Esophagus squamous epithelium (tissue), 5 donors: ENCODE measurements around the gene SF1. TPM values are rescaled to one million over a fixed set of nuclear protein-coding genes. Genes with fewer than 3 reads are reported as not detected.
"Not testable (repeated sequence)": the region's sequence is repeated elsewhere in the genome, so short reads cannot be mapped to it uniquely, and the experiment has no call there.

Experiments used
- DNase-seq: peaks from one replicate; lab custom pipeline; 2025; lab: John Stamatoyannopoulos, UW
- H3K27ac ChIP-seq, 4 donors: fragments of 200-600 bp; sonication (generic); one replicate each; pipeline ENCODE4 v1.5.1; 2016 to 2019; ENCODE audit warnings: mild to moderate bottlenecking in 1 of 4
- H3K27me3 ChIP-seq, 4 donors: fragments of 200-600 bp; sonication (generic); 1 replicate in 3 of 4; 2 replicates in 1 of 4; pipeline versions ENCODE4 v1.5.1 to v1.6.0; 2017 to 2021; ENCODE audit warnings: antibody characterized with exemption in 1 of 4
- H3K36me3 ChIP-seq, 3 donors: fragments of 200-600 bp; sonication (generic); one replicate each; pipeline ENCODE4 v1.5.1; 2016 to 2019
- H3K4me1 ChIP-seq, 3 donors: fragments of 200-600 bp; sonication (generic); one replicate each; pipeline ENCODE4 v1.5.1; 2017 to 2019
- H3K4me3 ChIP-seq, 4 donors: fragments of 200-600 bp; sonication (generic); 1 replicate in 3 of 4; 2 replicates in 1 of 4; pipeline ENCODE4 v1.5.1; 2016 to 2019; ENCODE audit warnings: mild to moderate bottlenecking in 2 of 4, moderate library complexity in 1 of 4
- H3K9me3 ChIP-seq, 3 donors: fragments of 200-600 bp; sonication (generic); one replicate each; pipeline ENCODE4 v1.5.1; 2016 to 2019
- POLR2A ChIP-seq, 4 donors: fragments of 450-650 bp; IDR thresholded peaks; one replicate each; pipeline ENCODE4 v1.6.1; 2017; ENCODE audit warnings: antibody characterized with exemption in 4 of 4, mild to moderate bottlenecking in 4 of 4, moderate library complexity in 3 of 4
- WGBS, 2 donors: methylation state at CpG; one replicate each; pipeline ENCODE4 v1.1.5; 2018; 5-methylcytosine and 5-hydroxymethylcytosine counted together
- intact Hi-C: fragments of 100-400 bp; cut with DNase I; formaldehyde crosslinking; loops from one replicate; pipeline ENCODE4 v1.15.0; 2022
- total RNA-seq, 4 donors: library from RNA; depleted of rRNA; stranded (reverse); fragments of >200 nt; gene quantifications; one replicate each; pipeline ENCODE4 v1.1.0, GENCODE V29; 2016
- TF ChIP-seq, protein P1 (sequence below), 6 experiments: fragments of 450-650 bp in 4 of 6; fragments of 200-600 bp in 2 of 6; sonication (generic) in 2 of 6; IDR thresholded peaks; one replicate each; pipeline ENCODE4 v1.5.1; 2016 to 2019; ENCODE audit warnings: antibody characterized with exemption in 6 of 6, mild to moderate bottlenecking in 4 of 6, moderate library complexity in 4 of 6
- donor health status: DM: yes; HTN: yes; CAD: no.

SF1 gene
- total RNA-seq, 4 donors from 2014 or later = 136 to 292 (median 223) TPM

DNA sequence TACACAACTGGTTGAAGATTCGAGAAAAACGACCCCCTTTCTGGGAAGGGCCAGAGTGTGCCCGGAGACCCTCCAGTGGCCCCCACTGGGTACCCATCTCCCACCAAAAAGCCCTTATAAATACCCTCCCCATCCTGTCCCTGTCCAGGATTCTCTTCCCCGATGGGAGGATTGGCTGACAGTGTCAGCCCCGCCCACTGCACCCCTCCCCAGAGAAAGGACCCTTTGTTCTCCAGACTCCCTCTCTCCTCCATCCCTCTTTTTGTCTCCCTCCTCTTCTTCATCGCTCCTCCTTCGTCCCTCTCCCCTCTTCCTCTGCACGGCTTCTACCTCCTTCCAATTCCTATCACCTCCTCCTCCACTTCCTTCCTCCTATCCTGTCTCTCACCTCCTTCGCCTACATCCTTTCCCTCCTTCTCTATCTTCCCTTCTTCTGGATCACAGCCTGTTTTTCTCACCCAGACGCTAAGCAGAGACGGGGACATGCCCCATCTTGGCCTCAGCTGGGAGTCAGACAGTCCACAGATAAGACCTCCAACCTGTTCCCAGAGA is 45.3 kb upstream of the SF1 start:
- Histone ChIP-seq H3K4me1 (no peaks in the 10 kb centered on the region), H3K27me3 (no peaks in the 10 kb centered on the region), H3K9me3 (no peaks in the 10 kb centered on the region), H3K36me3 (peaks cover 0 to 55% (median 3%) of the 10 kb centered on the region in 3 donors), H3K4me3 (no peak overlapping the region), H3K27ac (no peak overlapping the region)
- intact Hi-C loops = no loop called here
- TF ChIP-seq, protein P1, sequence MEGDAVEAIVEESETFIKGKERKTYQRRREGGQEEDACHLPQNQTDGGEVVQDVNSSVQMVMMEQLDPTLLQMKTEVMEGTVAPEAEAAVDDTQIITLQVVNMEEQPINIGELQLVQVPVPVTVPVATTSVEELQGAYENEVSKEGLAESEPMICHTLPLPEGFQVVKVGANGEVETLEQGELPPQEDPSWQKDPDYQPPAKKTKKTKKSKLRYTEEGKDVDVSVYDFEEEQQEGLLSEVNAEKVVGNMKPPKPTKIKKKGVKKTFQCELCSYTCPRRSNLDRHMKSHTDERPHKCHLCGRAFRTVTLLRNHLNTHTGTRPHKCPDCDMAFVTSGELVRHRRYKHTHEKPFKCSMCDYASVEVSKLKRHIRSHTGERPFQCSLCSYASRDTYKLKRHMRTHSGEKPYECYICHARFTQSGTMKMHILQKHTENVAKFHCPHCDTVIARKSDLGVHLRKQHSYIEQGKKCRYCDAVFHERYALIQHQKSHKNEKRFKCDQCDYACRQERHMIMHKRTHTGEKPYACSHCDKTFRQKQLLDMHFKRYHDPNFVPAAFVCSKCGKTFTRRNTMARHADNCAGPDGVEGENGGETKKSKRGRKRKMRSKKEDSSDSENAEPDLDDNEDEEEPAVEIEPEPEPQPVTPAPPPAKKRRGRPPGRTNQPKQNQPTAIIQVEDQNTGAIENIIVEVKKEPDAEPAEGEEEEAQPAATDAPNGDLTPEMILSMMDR (IDR thresholded peaks at IDR 0.05) = no peak
- TF ChIP-seq POLR2A (IDR thresholded peaks at IDR 0.05) = no peak
- no peak for DNase-seq
- 77% methylated on average over 9 to 11 of the region's 11 CpGs for WGBS, 2 donors

DNA sequence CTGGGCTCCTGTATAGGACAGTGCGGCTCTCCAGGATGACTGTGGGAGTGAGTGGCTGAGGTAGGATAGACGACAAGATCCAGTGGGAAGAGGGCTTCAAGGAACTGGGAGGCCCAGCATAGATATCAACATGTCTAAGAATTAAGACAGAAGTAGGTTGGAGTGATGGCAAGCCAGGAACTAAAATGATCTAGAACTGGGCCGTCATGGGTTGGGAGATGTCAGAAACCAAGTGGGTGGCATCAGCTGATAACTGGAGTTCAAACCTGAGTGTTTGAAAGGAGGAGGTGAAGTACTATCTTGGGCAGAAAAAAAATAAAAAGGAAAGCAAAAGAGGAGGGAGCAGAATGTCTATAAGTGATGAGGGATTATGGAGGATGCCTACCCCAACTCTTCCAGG is 39.1 kb upstream of the SF1 start:
- TF ChIP-seq, protein P1 (IDR thresholded peaks at IDR 0.05) = no peak
- no peak for TF ChIP-seq POLR2A (IDR thresholded peaks at IDR 0.05)
- DNase-seq = no peak
- WGBS, 2 donors = 74 to 76% methylated on average over 3 of the region's 3 CpGs
- Histone ChIP-seq H3K36me3 (no peaks in the 10 kb centered on the region), H3K27me3 (no peaks in the 10 kb centered on the region), H3K27ac (no peak overlapping the region), H3K4me3 (no peak overlapping the region), H3K9me3 (no peaks in the 10 kb centered on the region), H3K4me1 (no peaks in the 10 kb centered on the region)
- intact Hi-C loops = no loop called here

DNA sequence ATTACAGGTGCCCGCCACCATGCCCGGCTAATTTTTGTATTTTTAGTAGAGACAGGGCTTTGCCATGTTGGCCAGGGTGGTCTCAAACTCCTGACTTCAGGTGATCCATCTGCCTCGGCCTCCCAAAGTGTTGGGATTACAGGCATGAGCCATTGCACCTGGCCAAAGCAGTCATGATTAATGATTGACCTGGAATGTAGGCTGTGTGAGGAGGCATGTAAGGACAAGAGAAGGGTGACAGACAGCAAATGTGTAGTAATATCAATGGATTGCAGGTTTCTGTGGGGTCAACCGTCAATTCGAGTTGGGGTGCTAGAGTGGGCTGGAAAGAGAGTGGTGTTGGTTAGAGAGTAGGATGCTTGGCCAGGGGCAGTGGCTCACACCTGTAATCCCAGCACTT is 37.1 kb upstream of the SF1 start:
- H3K27ac ChIP-seq, intact Hi-C loops, DNase-seq, H3K27me3 ChIP-seq, H3K4me1 ChIP-seq, H3K9me3 ChIP-seq, H3K4me3 ChIP-seq, H3K36me3 ChIP-seq: not testable (repeated sequence)
- 75 to 90% methylated on average over 2 to 5 of the region's 5 CpGs for WGBS, 2 donors

DNA sequence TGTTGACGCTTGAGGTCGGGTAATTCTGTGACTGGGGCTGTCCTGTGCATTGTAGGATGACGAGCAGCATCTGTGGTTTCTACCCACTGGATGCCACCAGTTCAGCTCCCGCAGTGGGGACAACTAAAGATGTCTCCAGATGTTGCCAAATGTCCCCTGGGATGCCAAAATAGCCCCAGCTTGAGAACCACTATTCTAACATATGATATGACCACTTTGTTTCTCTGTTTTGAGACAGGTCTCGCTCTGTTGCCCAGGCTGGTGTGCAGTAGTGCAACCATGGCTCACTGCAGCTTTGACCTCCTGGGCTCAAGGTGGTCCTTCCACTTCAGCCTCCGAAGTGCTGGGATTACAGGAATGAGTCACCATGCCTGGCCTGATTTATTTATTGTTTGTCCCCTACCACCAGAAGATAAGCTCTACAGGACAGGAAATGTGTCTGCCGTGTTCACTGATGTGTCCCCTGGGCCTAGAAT is 36.4 kb upstream of the SF1 start:
- TF ChIP-seq, protein P1 (IDR thresholded peaks at IDR 0.05) = no peak
- no peak for TF ChIP-seq POLR2A (IDR thresholded peaks at IDR 0.05)
- Histone ChIP-seq H3K4me1 (peaks cover 0 to 9% (median 3%) of the 10 kb centered on the region in 3 donors), H3K36me3 (no peaks in the 10 kb centered on the region), H3K27ac (no peak overlapping the region), H3K27me3 (no peaks in the 10 kb centered on the region), H3K9me3 (no peaks in the 10 kb centered on the region), H3K4me3 (no peak overlapping the region)
- intact Hi-C loops = no loop called here
- no peak for DNase-seq
- WGBS, 2 donors = 72% methylated on average over 5 to 7 of the region's 7 CpGs

DNA sequence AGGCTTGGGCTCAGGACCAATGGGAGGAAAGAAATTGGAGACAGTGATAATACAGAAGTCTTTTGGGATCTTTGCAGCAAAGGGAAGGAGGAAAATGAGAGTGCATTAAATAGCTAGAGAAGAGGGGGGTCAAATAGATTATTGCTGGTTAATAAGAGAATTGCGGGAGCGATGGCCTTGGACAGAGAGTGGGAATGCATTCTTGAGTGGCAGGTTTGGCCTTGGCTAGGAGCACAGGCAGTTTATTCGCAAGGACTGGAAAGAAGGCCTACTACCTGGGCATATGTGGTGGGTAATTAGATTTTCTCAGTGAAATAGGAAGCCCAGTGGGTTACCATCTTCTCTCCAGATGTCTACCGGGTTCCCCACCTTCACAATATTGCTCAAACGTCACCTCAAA is 35.5 kb upstream of the SF1 start:
- no peak overlapping the region for H3K4me3 ChIP-seq
- TF ChIP-seq POLR2A (IDR thresholded peaks at IDR 0.05) = no peak
- TF ChIP-seq, protein P1 (IDR thresholded peaks at IDR 0.05) = no peak
- no peaks in the 10 kb centered on the region for H3K36me3 ChIP-seq
- 84 to 85% methylated on average over 5 of the region's 5 CpGs for WGBS, 2 donors
- DNase-seq = no peak
- peaks cover 6 to 18% (median 8%) of the 10 kb centered on the region in 3 donors for H3K4me1 ChIP-seq
- no peaks in the 10 kb centered on the region for H3K27me3 ChIP-seq
- intact Hi-C loops = no loop called here
- no peaks in the 10 kb centered on the region for H3K9me3 ChIP-seq
- H3K27ac ChIP-seq = no peak overlapping the region
